ENCODE data around the gene SULT1C4. TPM values are rescaled to one million over a fixed set of nuclear protein-coding genes. Genes with fewer than 3 reads are reported as not detected.
"Not testable (repeated sequence)": the region's sequence is repeated elsewhere in the genome, so short reads cannot be mapped to it uniquely, and the experiment has no call there.

Gene SULT1C4
- polyA plus RNA-seq, 2 donors = 0.12 to 0.27 TPM

- no peaks in the 10 kb centered on the region for H3K9me3 ChIP-seq (ENCODE audit: control insufficient read depth in 2 of 2, insufficient read depth in 1 of 2, low read depth in 1 of 2, low read length in 1 of 2)
- 88 to 90% methylated on average over 8 of the region's 8 CpGs for WGBS, 2 donors
- H3K27me3 ChIP-seq (ENCODE audit: control insufficient read depth in 1 of 2, insufficient read depth in 2 of 2, low read length in 2 of 2) = no peaks in the 10 kb centered on the region
- H3K4me1 ChIP-seq (ENCODE audit: control insufficient read depth in 2 of 2, insufficient read depth in 2 of 2, low read length in 1 of 2) = no peaks in the 10 kb centered on the region
- H3K4me3 ChIP-seq (ENCODE audit: low read depth in 1 of 2, low read length in 2 of 2) = no peak overlapping the region
- no peak overlapping the region for H3K27ac ChIP-seq (ENCODE audit: low read depth in 2 of 2, low read length in 1 of 2)
- H3K36me3 ChIP-seq (ENCODE audit: control insufficient read depth in 2 of 2, insufficient read depth in 2 of 2, low read length in 1 of 2) = no peaks in the 10 kb centered on the region
Measured at GRCh38 chr2:108423502-108424251, 45.9 kb downstream of the SULT1C4 start.

GRCh38 chr2:108428286-108429009 lies 50.7 kb downstream of the SULT1C4 start:
- 67 to 81% methylated on average over 2 of the region's 2 CpGs for WGBS, 2 donors
- no peak overlapping the region for H3K27ac ChIP-seq (ENCODE audit: low read depth in 2 of 2, low read length in 1 of 2)
- no peak overlapping the region for H3K4me3 ChIP-seq (ENCODE audit: low read depth in 1 of 2, low read length in 2 of 2)
- no peaks in the 10 kb centered on the region for H3K36me3 ChIP-seq (ENCODE audit: control insufficient read depth in 2 of 2, insufficient read depth in 2 of 2, low read length in 1 of 2)
- no peaks in the 10 kb centered on the region for H3K9me3 ChIP-seq (ENCODE audit: control insufficient read depth in 2 of 2, insufficient read depth in 1 of 2, low read depth in 1 of 2, low read length in 1 of 2)
- no peaks in the 10 kb centered on the region for H3K4me1 ChIP-seq (ENCODE audit: control insufficient read depth in 2 of 2, insufficient read depth in 2 of 2, low read length in 1 of 2)
- no peaks in the 10 kb centered on the region for H3K27me3 ChIP-seq (ENCODE audit: control insufficient read depth in 1 of 2, insufficient read depth in 2 of 2, low read length in 2 of 2)

- H3K27ac ChIP-seq (ENCODE audit: low read depth in 2 of 2, low read length in 1 of 2); H3K4me3 ChIP-seq (ENCODE audit: low read depth in 1 of 2, low read length in 2 of 2); H3K9me3 ChIP-seq (ENCODE audit: control insufficient read depth in 2 of 2, insufficient read depth in 1 of 2, low read depth in 1 of 2, low read length in 1 of 2); H3K27me3 ChIP-seq (ENCODE audit: control insufficient read depth in 1 of 2, insufficient read depth in 2 of 2, low read length in 2 of 2); H3K4me1 ChIP-seq (ENCODE audit: control insufficient read depth in 2 of 2, insufficient read depth in 2 of 2, low read length in 1 of 2); H3K36me3 ChIP-seq (ENCODE audit: control insufficient read depth in 2 of 2, insufficient read depth in 2 of 2, low read length in 1 of 2): not testable (repeated sequence)
- WGBS, 2 donors = 67 to 96% methylated on average over 1 of the region's 1 CpG
Measured at GRCh38 chr2:108435578-108435977, 57.8 kb downstream of the SULT1C4 start.

- H3K9me3 ChIP-seq (ENCODE audit: control insufficient read depth in 2 of 2, insufficient read depth in 1 of 2, low read depth in 1 of 2, low read length in 1 of 2) = no peaks in the 10 kb centered on the region
- no peak overlapping the region for H3K4me3 ChIP-seq (ENCODE audit: low read depth in 1 of 2, low read length in 2 of 2)
- 79 to 91% methylated on average over 1 of the region's 1 CpG for WGBS, 2 donors
- no peaks in the 10 kb centered on the region for H3K36me3 ChIP-seq (ENCODE audit: control insufficient read depth in 2 of 2, insufficient read depth in 2 of 2, low read length in 1 of 2)
- no peak overlapping the region for H3K27ac ChIP-seq (ENCODE audit: low read depth in 2 of 2, low read length in 1 of 2)
- no peaks in the 10 kb centered on the region for H3K4me1 ChIP-seq (ENCODE audit: control insufficient read depth in 2 of 2, insufficient read depth in 2 of 2, low read length in 1 of 2)
- no peaks in the 10 kb centered on the region for H3K27me3 ChIP-seq (ENCODE audit: control insufficient read depth in 1 of 2, insufficient read depth in 2 of 2, low read length in 2 of 2)
Measured at GRCh38 chr2:108436976-108437375, 59.2 kb downstream of the SULT1C4 start.

Other genes with a start within 250 kb of the SULT1C4 start
- gene SULT1C3, start 138.0 kb upstream of the SULT1C4 start, polyA plus RNA-seq = under 1 TPM in 1 of 2 donors, not detected in 1; 0.13 TPM
- under 1 TPM in 1 of 2 donors, not detected in 1; 0.04 TPM for gene SULT1C2, start 89.1 kb upstream of the SULT1C4 start, polyA plus RNA-seq
- gene GCC2, start 71.3 kb downstream of the SULT1C4 start, polyA plus RNA-seq = 1 to 10 TPM; 5.3 to 6.2 TPM
- gene LIMS1, start 156.5 kb downstream of the SULT1C4 start, polyA plus RNA-seq = 10 to 100 TPM; 11.0 to 14.4 TPM